BLaER1 (cell line): ENCODE results near the gene PTH1R.
A peak's percentile ranks its signal among the peaks of the same experiment; 100 is the strongest.

Source experiments
- H3K27ac ChIP-seq: shearing (Covaris generic); formaldehyde crosslinking; 2 replicates; pipeline ENCODE4 v1.8.1; 2022
- H3K27me3 ChIP-seq: shearing (Covaris generic); formaldehyde crosslinking; 2 replicates; pipeline ENCODE4 v1.8.1; 2022
- H3K36me3 ChIP-seq: shearing (Covaris generic); formaldehyde crosslinking; 2 replicates; pipeline ENCODE4 v1.8.1; 2022
- H3K4me1 ChIP-seq: shearing (Covaris generic); formaldehyde crosslinking; 2 replicates; pipeline ENCODE4 v1.8.1; 2022
- H3K4me2 ChIP-seq: shearing (Covaris generic); formaldehyde crosslinking; 2 replicates; pipeline ENCODE4 v1.8.1; 2022
- H3K4me3 ChIP-seq: shearing (Covaris generic); formaldehyde crosslinking; 2 replicates; pipeline ENCODE4 v1.8.1; 2022
- H3K9ac ChIP-seq: shearing (Covaris generic); formaldehyde crosslinking; 2 replicates; pipeline ENCODE4 v1.8.1; 2022
- H3K9me3 ChIP-seq: shearing (Covaris generic); formaldehyde crosslinking; 2 replicates; pipeline ENCODE4 v1.8.1; 2022
- H4K20me1 ChIP-seq: shearing (Covaris generic); formaldehyde crosslinking; 2 replicates; pipeline ENCODE4 v1.8.1; 2022
- Cebpa-rat ChIP-seq: shearing (Covaris generic); IDR thresholded peaks from 2 replicates; pipeline ENCODE4 v1.8.1; 2022

PTH1R gene

GRCh38 chr3:46857485-46858341, 19.8 kb upstream of the PTH1R start:
- Histone ChIP-seq H3K4me1 (peaks cover 21% of the 10 kb centered on the region), H3K4me3 (no peak overlapping the region), H3K4me2 (no peak overlapping the region), H3K9ac (no peak overlapping the region), H3K27ac (no peak overlapping the region), H3K36me3 (no peaks in the 10 kb centered on the region), H3K9me3 (no peaks in the 10 kb centered on the region), H3K27me3 (no peaks in the 10 kb centered on the region), H4K20me1 (no peaks in the 10 kb centered on the region)
- TF ChIP-seq Cebpa-rat: no peak

- Histone ChIP-seq H3K36me3 (no peaks in the 10 kb centered on the region), H3K4me2 (no peak overlapping the region), H3K9ac (no peak overlapping the region), H4K20me1 (no peaks in the 10 kb centered on the region), H3K4me1 (peaks cover 25% of the 10 kb centered on the region), H3K9me3 (no peaks in the 10 kb centered on the region), H3K27me3 (no peaks in the 10 kb centered on the region), H3K27ac (no peak overlapping the region), H3K4me3 (no peak overlapping the region)
- no peak for TF ChIP-seq Cebpa-rat
Measured at GRCh38 chr3:46858456-46858855, 19.1 kb upstream of the PTH1R start.

GRCh38 chr3:46859001-46859710, 18.4 kb upstream of the PTH1R start:
- H3K4me3 ChIP-seq: no peak overlapping the region
- no peak overlapping the region for H3K27ac ChIP-seq
- H3K9ac ChIP-seq: no peak overlapping the region
- no peak overlapping the region for H3K4me2 ChIP-seq
- H3K36me3 ChIP-seq: no peaks in the 10 kb centered on the region
- no peaks in the 10 kb centered on the region for H4K20me1 ChIP-seq
- H3K4me1 ChIP-seq: peaks cover 25% of the 10 kb centered on the region
- TF ChIP-seq Cebpa-rat: no peak
- no peaks in the 10 kb centered on the region for H3K27me3 ChIP-seq
- H3K9me3 ChIP-seq: no peaks in the 10 kb centered on the region

GRCh38 chr3:46860017-46860809, 17.3 kb upstream of the PTH1R start:
- no peaks in the 10 kb centered on the region for H3K36me3 ChIP-seq
- no peaks in the 10 kb centered on the region for H3K27me3 ChIP-seq
- H3K9me3 ChIP-seq: no peaks in the 10 kb centered on the region
- H3K4me3 ChIP-seq: no peak overlapping the region
- TF ChIP-seq Cebpa-rat: no peak
- peaks cover 36% of the 10 kb centered on the region for H3K4me1 ChIP-seq
- H3K9ac ChIP-seq: no peak overlapping the region
- no peak overlapping the region for H3K4me2 ChIP-seq
- no peak overlapping the region for H3K27ac ChIP-seq
- no peaks in the 10 kb centered on the region for H4K20me1 ChIP-seq

GRCh38 chr3:46860810-46861604, 16.5 kb upstream of the PTH1R start:
- no peaks in the 10 kb centered on the region for H3K27me3 ChIP-seq
- H4K20me1 ChIP-seq: no peaks in the 10 kb centered on the region
- H3K9me3 ChIP-seq: no peaks in the 10 kb centered on the region
- no peak overlapping the region for H3K4me3 ChIP-seq
- H3K4me1 ChIP-seq: peaks cover 38% of the 10 kb centered on the region
- TF ChIP-seq Cebpa-rat: no peak
- peak overlapping the region; percentile 70 for H3K4me2 ChIP-seq
- H3K27ac ChIP-seq: no peak overlapping the region; the same call in 1 of the 2 replicates
- peak overlapping the region; percentile 22; the same call in 1 of the 2 replicates for H3K9ac ChIP-seq
- no peaks in the 10 kb centered on the region for H3K36me3 ChIP-seq

GRCh38 chr3:46861605-46862368, 15.7 kb upstream of the PTH1R start:
- Histone ChIP-seq H3K9me3 (no peaks in the 10 kb centered on the region), H3K4me3 (no peak overlapping the region), H3K4me2 (peak overlapping the region; percentile 70), H3K4me1 (peaks cover 39% of the 10 kb centered on the region), H3K27me3 (no peaks in the 10 kb centered on the region), H3K36me3 (no peaks in the 10 kb centered on the region), H4K20me1 (no peaks in the 10 kb centered on the region), H3K9ac (peak overlapping the region; percentile 22; the same call in 1 of the 2 replicates), H3K27ac (no peak overlapping the region; the same call in 1 of the 2 replicates)
- no peak for TF ChIP-seq Cebpa-rat

GRCh38 chr3:46862369-46863025, 15.0 kb upstream of the PTH1R start:
- Histone ChIP-seq H3K4me3 (no peak overlapping the region), H4K20me1 (no peaks in the 10 kb centered on the region), H3K27ac (no peak overlapping the region), H3K9me3 (no peaks in the 10 kb centered on the region), H3K36me3 (no peaks in the 10 kb centered on the region), H3K4me1 (peaks cover 46% of the 10 kb centered on the region), H3K9ac (0 out of 2 replicates have a peak overlapping the region, but pooled peaks have one; percentile 15), H3K27me3 (no peaks in the 10 kb centered on the region), H3K4me2 (peak overlapping the region; percentile 70)
- no peak for TF ChIP-seq Cebpa-rat

- H3K27ac ChIP-seq: no peak within 1 kb of the TSS
- H3K4me3 ChIP-seq: no peak within 1 kb of the TSS
- 0 out of 2 replicates have a peak within 1 kb of the TSS, but pooled peaks have one; percentile 15 for H3K9ac ChIP-seq
- H4K20me1 ChIP-seq: no peaks in the 10 kb centered on the region
- H3K4me2 ChIP-seq: peak within 1 kb of the TSS; percentile 70
- no peaks in the 10 kb centered on the region for H3K36me3 ChIP-seq
- H3K4me1 ChIP-seq: peaks cover 54% of the 10 kb centered on the region
- no peaks in the 10 kb centered on the region for H3K27me3 ChIP-seq
- no peak for TF ChIP-seq Cebpa-rat
- no peaks in the 10 kb centered on the region for H3K9me3 ChIP-seq
Measured at GRCh38 chr3:46863261-46863782, 14.2 kb upstream of the PTH1R start, which contains the start of gene MYL3. TSS of gene MYL3 (minus strand) at chr3:46863444. CDS start at chr3:46863390, 54 bp downstream.
